B cell (primary cell): ENCODE measurements around the gene MYH10.

Experiments
- EZH2 ChIP-seq: IDR thresholded peaks from 2 replicates; pipeline ENCODE4 v1.6.1; 2012; ENCODE audit warnings: borderline replicate concordance, low read depth, mild to moderate bottlenecking, moderate library complexity, low read length; ENCODE audit not compliant: insufficient read depth, poor library complexity, severe bottlenecking
- TF ChIP-seq, protein P1 (sequence below): fragments of 200-600 bp; IDR thresholded peaks from one replicate; pipeline ENCODE4 v1.8.0; 2022; ENCODE audit warnings: antibody characterized with exemption, mild to moderate bottlenecking

DNA sequence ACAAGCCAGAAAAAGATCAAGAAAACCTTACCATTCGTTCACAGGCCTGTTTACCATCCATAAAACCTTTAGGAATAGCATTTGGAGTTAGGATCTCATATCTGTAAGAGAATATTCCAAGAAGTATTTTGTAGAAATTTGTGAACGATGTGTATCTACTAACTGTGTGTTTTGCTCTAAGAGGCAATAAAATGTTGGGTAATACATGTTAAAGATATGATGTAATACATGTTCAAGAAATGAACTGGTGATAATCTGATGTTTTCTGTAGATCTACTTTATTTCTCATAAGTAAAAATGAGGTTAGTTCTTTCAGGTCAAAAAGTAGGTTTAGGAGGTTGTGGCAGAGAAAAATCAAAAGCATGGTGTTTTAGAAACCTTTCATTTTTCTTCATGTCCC, 111.7 kb downstream of the MYH10 start:
- no peak for TF ChIP-seq EZH2
- TF ChIP-seq, protein P1, sequence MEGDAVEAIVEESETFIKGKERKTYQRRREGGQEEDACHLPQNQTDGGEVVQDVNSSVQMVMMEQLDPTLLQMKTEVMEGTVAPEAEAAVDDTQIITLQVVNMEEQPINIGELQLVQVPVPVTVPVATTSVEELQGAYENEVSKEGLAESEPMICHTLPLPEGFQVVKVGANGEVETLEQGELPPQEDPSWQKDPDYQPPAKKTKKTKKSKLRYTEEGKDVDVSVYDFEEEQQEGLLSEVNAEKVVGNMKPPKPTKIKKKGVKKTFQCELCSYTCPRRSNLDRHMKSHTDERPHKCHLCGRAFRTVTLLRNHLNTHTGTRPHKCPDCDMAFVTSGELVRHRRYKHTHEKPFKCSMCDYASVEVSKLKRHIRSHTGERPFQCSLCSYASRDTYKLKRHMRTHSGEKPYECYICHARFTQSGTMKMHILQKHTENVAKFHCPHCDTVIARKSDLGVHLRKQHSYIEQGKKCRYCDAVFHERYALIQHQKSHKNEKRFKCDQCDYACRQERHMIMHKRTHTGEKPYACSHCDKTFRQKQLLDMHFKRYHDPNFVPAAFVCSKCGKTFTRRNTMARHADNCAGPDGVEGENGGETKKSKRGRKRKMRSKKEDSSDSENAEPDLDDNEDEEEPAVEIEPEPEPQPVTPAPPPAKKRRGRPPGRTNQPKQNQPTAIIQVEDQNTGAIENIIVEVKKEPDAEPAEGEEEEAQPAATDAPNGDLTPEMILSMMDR = no peak
